Fibroblast of villous mesenchyme (primary cell): Measurements from ENCODE around the gene RAD9A. TPM values are rescaled to one million over a fixed set of nuclear protein-coding genes. Genes with fewer than 3 reads are reported as not detected.

Experiments
- DNase-seq: peaks from one replicate; pipeline ENCODE4 v3.0.0-alpha.2; 2010; ENCODE audit warnings: low read depth
- H3K4me3 ChIP-seq: 2 replicates; pipeline ENCODE4 v1.5.1; 2011; ENCODE audit warnings: low read depth, mild to moderate bottlenecking, low read length
- CTCF ChIP-seq: IDR thresholded peaks from 2 replicates; pipeline ENCODE4 v1.5.1; 2012; ENCODE audit warnings: low read depth, mild to moderate bottlenecking, low read length; ENCODE audit not compliant: insufficient read depth
- total RNA-seq: library from RNA; depleted of rRNA; stranded (reverse); fragments of >200 nt; gene quantifications from 2 replicates; pipeline ENCODE4 v1.2.3, GENCODE V29; 2012

RAD9A gene
- total RNA-seq, 1 donor = 4.3 TPM

- DNase-seq = no peak
- no peak for TF ChIP-seq CTCF
- no peak overlapping the region for H3K4me3 ChIP-seq
Observed at GRCh38 chr11:67435727-67436458, 44.1 kb downstream of the RAD9A start.

DNA sequence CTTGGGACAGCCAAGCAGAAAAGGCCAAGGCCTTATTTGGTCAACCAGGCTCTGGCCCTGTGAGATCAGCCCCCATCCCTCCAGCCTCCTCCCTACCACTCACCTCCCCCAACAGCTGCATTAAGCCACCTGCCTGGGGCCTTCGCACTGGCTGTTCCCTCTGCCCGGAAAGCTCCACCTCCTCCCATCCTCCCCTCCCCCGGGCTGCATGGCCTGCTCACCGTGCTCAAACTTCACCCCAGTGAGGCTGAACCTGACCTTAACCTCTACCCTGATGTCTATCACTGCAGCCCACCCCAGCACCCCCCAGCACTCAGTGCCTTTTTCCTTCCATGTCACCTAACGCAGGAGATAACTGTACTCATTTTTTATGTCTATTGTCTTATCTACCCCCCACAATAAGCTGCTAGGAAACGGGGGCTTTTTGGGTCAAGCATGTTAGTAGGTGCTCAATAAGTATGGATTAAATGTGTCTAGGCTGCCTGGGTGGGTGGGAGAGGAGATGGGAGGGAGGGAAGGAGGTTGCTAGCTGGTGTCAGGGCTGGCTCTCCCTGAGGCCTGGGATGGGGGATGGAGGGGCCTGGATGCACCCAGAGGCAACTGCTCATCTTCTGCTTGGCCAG, 44.8 kb downstream of the RAD9A start:
- TF ChIP-seq CTCF = no peak

DNA sequence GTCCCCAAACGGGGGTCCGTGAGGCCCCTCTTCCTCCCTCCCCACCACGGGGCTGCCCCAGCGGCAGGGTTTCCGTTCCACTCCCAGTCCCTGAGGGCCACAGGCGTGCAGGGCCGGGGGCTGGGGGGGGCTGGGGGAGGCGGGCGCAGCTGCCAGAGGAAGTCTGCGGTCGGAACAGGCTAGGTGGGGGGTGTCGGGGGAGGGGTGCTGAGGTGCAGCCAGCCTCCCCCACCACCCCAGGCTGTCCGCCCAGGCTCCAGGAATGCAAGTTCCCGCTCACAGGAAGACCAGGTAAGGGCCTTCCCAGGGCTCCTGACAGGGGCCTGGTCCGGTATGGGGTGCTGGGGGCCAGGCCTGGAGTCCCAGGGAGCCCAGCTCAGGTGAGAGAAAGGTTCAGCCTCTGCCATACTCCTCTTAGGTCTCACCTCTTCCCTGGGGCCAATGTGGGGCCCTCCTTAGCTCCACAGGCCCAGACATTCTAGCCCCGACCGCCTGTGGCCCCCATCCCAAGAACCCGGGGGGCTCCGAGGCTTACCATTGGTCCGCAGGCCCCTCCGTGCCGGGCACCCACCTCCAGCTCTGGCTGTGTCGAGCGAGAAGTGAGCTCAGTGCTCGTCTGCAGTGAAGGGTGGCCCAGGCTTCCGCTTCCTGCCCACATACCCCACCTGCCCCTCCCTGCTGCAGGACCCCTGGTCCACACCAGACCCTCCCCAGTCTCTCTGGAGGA, 45.5 kb downstream of the RAD9A start, which contains the start of gene PTPRCAP:
Gene PTPRCAP, minus strand, starts transcription at position 601 of the 727 bp plus-strand sequence. Its CDS starts 63 bp downstream, at position 538.
- no peak for TF ChIP-seq CTCF
- DNase-seq = no peak
- H3K4me3 ChIP-seq = no peak within 1 kb of the TSS

More for the DNA sequence above, 44.8 kb downstream of the RAD9A start:
- no peak overlapping the region for H3K4me3 ChIP-seq
- DNase-seq = no peak

DNA sequence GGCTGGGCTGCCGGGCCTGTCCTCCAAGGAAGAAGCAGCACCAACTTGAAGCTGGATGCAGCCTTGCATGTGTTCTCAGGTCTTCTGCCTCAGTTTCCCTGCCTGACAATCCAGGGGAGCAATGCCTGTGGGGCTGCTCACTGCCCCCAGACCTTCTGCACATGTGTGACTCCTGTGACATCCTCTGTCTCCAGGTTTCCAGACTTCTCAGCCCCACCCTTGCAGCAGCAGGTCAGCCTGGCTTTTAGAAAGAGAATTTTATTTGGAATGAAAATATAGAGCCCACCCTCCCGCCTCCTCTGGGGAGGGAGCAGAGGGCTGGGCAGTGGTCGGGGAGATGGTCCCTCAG, 46.0 kb downstream of the RAD9A start:
- no peak for TF ChIP-seq CTCF
- DNase-seq = no peak
- H3K4me3 ChIP-seq = no peak overlapping the region

DNA sequence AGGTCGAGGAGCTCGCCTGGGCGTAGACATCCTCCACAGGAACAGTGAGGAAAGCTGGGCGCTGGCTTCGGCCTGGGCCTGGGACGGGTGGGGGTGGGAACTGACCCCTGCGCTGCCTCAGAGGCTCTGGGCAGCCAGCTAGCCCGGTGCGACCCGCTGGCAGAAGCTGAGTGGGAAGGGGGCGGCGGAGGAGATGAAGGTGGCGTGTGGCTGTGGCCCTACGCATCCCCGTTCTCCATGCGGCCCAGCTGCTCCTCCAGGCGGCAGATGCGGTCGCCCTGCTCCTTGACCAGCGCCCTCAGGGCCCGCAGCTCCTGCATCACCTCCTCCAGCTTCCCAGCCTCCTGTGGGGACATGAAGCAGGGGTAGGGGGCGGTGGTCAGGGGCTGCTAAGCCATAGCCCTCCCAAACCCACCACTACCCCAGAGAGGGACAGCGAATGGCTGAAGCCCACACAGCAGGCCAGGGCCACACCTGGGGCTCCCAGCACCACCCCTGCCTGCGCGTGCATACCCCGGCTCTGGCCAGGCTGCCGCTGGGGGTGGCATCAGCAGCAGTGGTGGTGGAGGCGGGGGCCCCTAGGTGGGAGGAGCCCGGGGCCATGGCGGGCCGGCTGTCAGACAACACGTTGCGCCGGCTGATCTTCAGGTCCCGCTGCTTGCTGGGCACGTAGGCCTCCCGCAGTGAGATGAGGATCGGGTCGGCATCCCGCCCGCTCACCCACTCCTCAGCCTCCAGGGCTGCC, 46.5 kb downstream of the RAD9A start:
- no peak overlapping the region for H3K4me3 ChIP-seq

More for the DNA sequence above, 46.5 kb downstream of the RAD9A start:
- DNase-seq = no peak
- no peak for TF ChIP-seq CTCF
